Fibroblast of villous mesenchyme (primary cell): Measurements from ENCODE around the gene RAB6B. TPM values are rescaled to one million over a fixed set of nuclear protein-coding genes. Genes with fewer than 3 reads are reported as not detected.

Experiments used
- total RNA-seq: library from RNA; depleted of rRNA; stranded (reverse); fragments of >200 nt; gene quantifications from 2 replicates; pipeline ENCODE4 v1.2.3, GENCODE V29; 2012

The RAB6B gene
- total RNA-seq, 1 donor = 0.86 TPM

Other genes starting within 250 kb of the RAB6B start
- gene TOPBP1, start 233.9 kb downstream of the RAB6B start, total RNA-seq = 42.2 and 51.4 TPM in 2 replicates
- under 0.01 TPM in 1 of 2 replicates, not detected in the other for gene TF, start 149.5 kb downstream of the RAB6B start, total RNA-seq
- 63.5 and 112 TPM in 2 replicates for gene SRPRB, start 90.1 kb downstream of the RAB6B start, total RNA-seq
- 0.32 and 0.43 TPM in 2 replicates for gene SLCO2A1, start 134.0 kb upstream of the RAB6B start, total RNA-seq